ENCODE data around the gene SULF2.

DNA sequence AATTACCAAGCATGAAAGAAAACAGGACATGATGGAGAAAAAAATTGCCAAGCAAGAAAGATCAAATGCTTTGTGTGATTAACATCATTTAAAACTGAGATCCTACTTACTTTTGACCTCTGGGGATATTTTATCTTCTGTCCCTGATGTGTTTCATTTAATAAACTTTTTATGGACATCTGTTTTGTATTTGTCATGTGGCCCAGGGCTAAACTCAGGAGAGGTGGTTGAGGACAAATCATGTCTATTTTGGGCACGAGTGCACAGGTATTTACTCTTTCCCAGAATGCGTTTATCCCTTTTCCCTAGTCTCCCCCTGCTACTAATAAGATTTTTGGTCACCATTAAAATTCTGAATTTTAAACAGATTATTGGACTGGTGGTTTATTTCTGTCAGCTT, 155.4 kb downstream of the SULF2 start:
- no peak for TF ChIP-seq EZH2 (IDR thresholded peaks at IDR 0.05; ENCODE audit: borderline replicate concordance)
- TF ChIP-seq, protein P1, sequence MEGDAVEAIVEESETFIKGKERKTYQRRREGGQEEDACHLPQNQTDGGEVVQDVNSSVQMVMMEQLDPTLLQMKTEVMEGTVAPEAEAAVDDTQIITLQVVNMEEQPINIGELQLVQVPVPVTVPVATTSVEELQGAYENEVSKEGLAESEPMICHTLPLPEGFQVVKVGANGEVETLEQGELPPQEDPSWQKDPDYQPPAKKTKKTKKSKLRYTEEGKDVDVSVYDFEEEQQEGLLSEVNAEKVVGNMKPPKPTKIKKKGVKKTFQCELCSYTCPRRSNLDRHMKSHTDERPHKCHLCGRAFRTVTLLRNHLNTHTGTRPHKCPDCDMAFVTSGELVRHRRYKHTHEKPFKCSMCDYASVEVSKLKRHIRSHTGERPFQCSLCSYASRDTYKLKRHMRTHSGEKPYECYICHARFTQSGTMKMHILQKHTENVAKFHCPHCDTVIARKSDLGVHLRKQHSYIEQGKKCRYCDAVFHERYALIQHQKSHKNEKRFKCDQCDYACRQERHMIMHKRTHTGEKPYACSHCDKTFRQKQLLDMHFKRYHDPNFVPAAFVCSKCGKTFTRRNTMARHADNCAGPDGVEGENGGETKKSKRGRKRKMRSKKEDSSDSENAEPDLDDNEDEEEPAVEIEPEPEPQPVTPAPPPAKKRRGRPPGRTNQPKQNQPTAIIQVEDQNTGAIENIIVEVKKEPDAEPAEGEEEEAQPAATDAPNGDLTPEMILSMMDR (IDR thresholded peaks at IDR 0.05; ENCODE audit: poor library complexity): no peak

Data from hepatocyte (in vitro differentiated cells).